TTC549 (cell line): ENCODE measurements around the gene CCDC33.

ENCODE experiments used
- FAIRE-seq: peaks from 2 replicates; lab custom pipeline; 2012; peaks lifted over from hg19 to GRCh38; lab: Jason Lieb, UNC

CCDC33 gene

GRCh38 chr15:74208901-74209559 is 27.1 kb upstream of the CCDC33 start:
- no peak for FAIRE-seq

- no peak for FAIRE-seq
Observed at GRCh38 chr15:74209560-74209958, 26.6 kb upstream of the CCDC33 start.

GRCh38 chr15:74209997-74210671 is 26.0 kb upstream of the CCDC33 start:
- FAIRE-seq, result no peak

- no peak for FAIRE-seq
Observed at GRCh38 chr15:74210729-74211128, 25.4 kb upstream of the CCDC33 start.

GRCh38 chr15:74211656-74212055 is 24.5 kb upstream of the CCDC33 start:
- FAIRE-seq, result no peak

GRCh38 chr15:74212494-74212893 is 23.6 kb upstream of the CCDC33 start:
- FAIRE-seq, result no peak

GRCh38 chr15:74213858-74214284 is 22.3 kb upstream of the CCDC33 start:
- no peak for FAIRE-seq

GRCh38 chr15:74214324-74215021 is 21.7 kb upstream of the CCDC33 start:
- no peak for FAIRE-seq

GRCh38 chr15:74215958-74216357 is 20.2 kb upstream of the CCDC33 start:
- no peak for FAIRE-seq

- no peak for FAIRE-seq
Observed at GRCh38 chr15:74216949-74217348, 19.2 kb upstream of the CCDC33 start.

GRCh38 chr15:74217907-74218885 is 17.9 kb upstream of the CCDC33 start:
- FAIRE-seq, result no peak

- no peak for FAIRE-seq
Observed at GRCh38 chr15:74220475-74221248, 15.5 kb upstream of the CCDC33 start.

- FAIRE-seq, result no peak
Observed at GRCh38 chr15:74221399-74222239, 14.5 kb upstream of the CCDC33 start.

- FAIRE-seq, result no peak
Observed at GRCh38 chr15:74222240-74223119, 13.6 kb upstream of the CCDC33 start.

GRCh38 chr15:74225928-74226327 is 10.2 kb upstream of the CCDC33 start:
- no peak for FAIRE-seq

- no peak for FAIRE-seq
Observed at GRCh38 chr15:74226761-74227540, 9.2 kb upstream of the CCDC33 start.

GRCh38 chr15:74227968-74228722 is 8.0 kb upstream of the CCDC33 start:
- no peak for FAIRE-seq

GRCh38 chr15:74228723-74229081 is 7.4 kb upstream of the CCDC33 start:
- FAIRE-seq, result no peak
